ENCODE data around the gene SLC34A2. TPM values are rescaled to one million over a fixed set of nuclear protein-coding genes. Genes with fewer than 3 reads are reported as not detected.

SLC34A2 gene
- total RNA-seq, 2 experiments from 2014 or later = not detected

Other genes with a start within 250 kb of the SLC34A2 start
- 10 to 100 TPM; 62.3 to 65.5 TPM for gene SEL1L3, start 207.1 kb downstream of the SLC34A2 start, total RNA-seq